ENCODE results near the gene BMP8B.
"Not testable (repeated sequence)": the region's sequence is repeated elsewhere in the genome, so short reads cannot be mapped to it uniquely, and the experiment has no call there.

Gene BMP8B

GRCh38 chr1:39795651-39796050 lies 7.0 kb upstream of the BMP8B start:
- TF ChIP-seq CTCF (IDR thresholded peaks at IDR 0.05; ENCODE audit: low read depth, low read length) = no peak
- H3K4me3 ChIP-seq (ENCODE audit: low read depth, low read length) = no peak overlapping the region
- in situ Hi-C loops (cut with HindIII; ENCODE audit: low sequenced_read_pairs) = no loop called here
- DNase-seq (ENCODE audit: low read depth, low spot score) = no peak

- no peak overlapping the region for H3K4me3 ChIP-seq (ENCODE audit: low read depth, low read length)
- in situ Hi-C loops (cut with HindIII; ENCODE audit: low sequenced_read_pairs) = no loop called here
- no peak for TF ChIP-seq CTCF (IDR thresholded peaks at IDR 0.05; ENCODE audit: low read depth, low read length)
- no peak for DNase-seq (ENCODE audit: low read depth, low spot score)
Measured at GRCh38 chr1:39791838-39792237, 3.2 kb upstream of the BMP8B start.

GRCh38 chr1:39789571-39790110 lies 976 bp upstream of the BMP8B start:
- no peak for DNase-seq (ENCODE audit: low read depth, low spot score)
- in situ Hi-C loops (cut with HindIII; ENCODE audit: low sequenced_read_pairs) = no loop called here
- H3K4me3 ChIP-seq (ENCODE audit: low read depth, low read length) = no peak overlapping the region
- TF ChIP-seq CTCF (IDR thresholded peaks at IDR 0.05; ENCODE audit: low read depth, low read length) = no peak

- no peak overlapping the region for H3K4me3 ChIP-seq (ENCODE audit: low read depth, low read length)
- in situ Hi-C loops (cut with HindIII; ENCODE audit: low sequenced_read_pairs) = no loop called here
- TF ChIP-seq CTCF (IDR thresholded peaks at IDR 0.05; ENCODE audit: low read depth, low read length) = no peak
- no peak for DNase-seq (ENCODE audit: low read depth, low spot score)
Measured at GRCh38 chr1:39788426-39788757, 273 bp downstream of the BMP8B start.

GRCh38 chr1:39787964-39788363 lies 701 bp downstream of the BMP8B start:
- DNase-seq (ENCODE audit: low read depth, low spot score); in situ Hi-C loops (cut with HindIII; ENCODE audit: low sequenced_read_pairs); H3K4me3 ChIP-seq (ENCODE audit: low read depth, low read length): not testable (repeated sequence)

- no peak for DNase-seq (ENCODE audit: low read depth, low spot score)
- TF ChIP-seq CTCF (IDR thresholded peaks at IDR 0.05; ENCODE audit: low read depth, low read length) = no peak
- no peak overlapping the region for H3K4me3 ChIP-seq (ENCODE audit: low read depth, low read length)
- in situ Hi-C loops (cut with HindIII; ENCODE audit: low sequenced_read_pairs) = no loop called here
Measured at GRCh38 chr1:39787468-39787867, 1.2 kb downstream of the BMP8B start.

GRCh38 chr1:39787108-39787375 lies 1.6 kb downstream of the BMP8B start:
- H3K4me3 ChIP-seq (ENCODE audit: low read depth, low read length); in situ Hi-C loops (cut with HindIII; ENCODE audit: low sequenced_read_pairs); DNase-seq (ENCODE audit: low read depth, low spot score): not testable (repeated sequence)

- in situ Hi-C loops (cut with HindIII; ENCODE audit: low sequenced_read_pairs); H3K4me3 ChIP-seq (ENCODE audit: low read depth, low read length); DNase-seq (ENCODE audit: low read depth, low spot score): not testable (repeated sequence)
Measured at GRCh38 chr1:39786303-39787107, 2.2 kb downstream of the BMP8B start.

GRCh38 chr1:39782685-39783084 lies 6.0 kb downstream of the BMP8B start:
- H3K4me3 ChIP-seq (ENCODE audit: low read depth, low read length); in situ Hi-C loops (cut with HindIII; ENCODE audit: low sequenced_read_pairs); DNase-seq (ENCODE audit: low read depth, low spot score): not testable (repeated sequence)
